HFFc6 (cell line): ENCODE measurements around the gene IL18RAP. TPM values are rescaled to one million over a fixed set of nuclear protein-coding genes. Genes with fewer than 3 reads are reported as not detected.

Experiments
- DNase-seq: peaks from one replicate; pipeline ENCODE4 v3.0.0-alpha.2; 2018
- H3K27ac Mint-ChIP-seq: 2 replicates; pipeline ENCODE4 v1.8.0; 2020; ENCODE audit warnings: mild to moderate bottlenecking, mixed read lengths
- H3K27me3 Mint-ChIP-seq: 2 replicates; pipeline ENCODE4 v1.8.0; 2021; ENCODE audit warnings: mild to moderate bottlenecking, moderate library complexity, mixed read lengths; ENCODE audit not compliant: insufficient read depth
- H3K36me3 Mint-ChIP-seq: 2 replicates; pipeline ENCODE4 v1.8.0; 2021; ENCODE audit warnings: low read depth, mixed read lengths
- H3K4me1 Mint-ChIP-seq: 2 replicates; pipeline ENCODE4 v1.8.0; 2020; ENCODE audit warnings: low read depth, mixed read lengths
- H3K4me3 Mint-ChIP-seq: 2 replicates; pipeline ENCODE4 v1.8.0; 2020; ENCODE audit warnings: mild to moderate bottlenecking, moderate library complexity, mixed read lengths
- H3K9me3 Mint-ChIP-seq: 2 replicates; pipeline ENCODE4 v1.8.0; 2020; ENCODE audit warnings: mild to moderate bottlenecking, mixed read lengths
- microRNA-seq: library from miRNA; unstranded; fragments of <30 nt; microRNA quantifications from one replicate; pipeline ENCODE4, GENCODE V29; 2019
- total RNA-seq, 6 experiments: library from RNA; stranded (reverse); fragmentation: NEBNext Ultra II Directional; extraction: Animal tissue kit (Norgen Biotek cat#: 25700); gene quantifications; 2 replicates in 1 of 6; 3 replicates in 5 of 6; pipeline ENCODE4 v1.2.3, GENCODE V29; 2021
- TF ChIP-seq, protein P1 (sequence below): fragments of 200-600 bp; sonication (generic); IDR thresholded peaks from 2 replicates; pipeline ENCODE4 v1.5.0; 2021; ENCODE audit warnings: antibody characterized with exemption, mild to moderate bottlenecking

IL18RAP gene
- total RNA-seq, 6 experiments from 2014 or later, result not detected

DNA sequence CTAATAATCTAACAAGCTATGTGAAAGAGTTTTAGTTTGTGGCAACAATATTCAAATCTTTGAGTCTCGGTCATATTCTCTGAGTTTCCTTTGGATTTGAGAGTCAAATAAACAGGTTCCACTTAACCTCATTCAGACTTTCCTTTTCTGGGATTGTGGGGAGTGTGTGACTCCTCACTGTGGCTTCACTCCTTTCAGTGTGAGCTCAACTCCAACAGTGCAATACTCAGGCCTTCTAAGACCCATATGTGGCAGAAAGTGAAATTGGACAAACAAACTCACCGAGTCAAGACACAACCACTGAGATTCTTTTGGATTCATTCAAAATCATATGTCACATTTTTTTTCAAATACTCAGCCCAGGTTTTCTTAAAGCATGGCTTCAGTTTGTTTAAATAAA is 75.5 kb downstream of the IL18RAP start:
- Mint-ChIP-seq H3K9me3 (no peaks in the 10 kb centered on the region), H3K36me3 (no peaks in the 10 kb centered on the region), H3K27ac (no peak overlapping the region), H3K27me3 (peaks cover 7% of the 10 kb centered on the region), H3K4me3 (no peak overlapping the region), H3K4me1 (no peaks in the 10 kb centered on the region)
- DNase-seq, result no peak
- TF ChIP-seq, protein P1, sequence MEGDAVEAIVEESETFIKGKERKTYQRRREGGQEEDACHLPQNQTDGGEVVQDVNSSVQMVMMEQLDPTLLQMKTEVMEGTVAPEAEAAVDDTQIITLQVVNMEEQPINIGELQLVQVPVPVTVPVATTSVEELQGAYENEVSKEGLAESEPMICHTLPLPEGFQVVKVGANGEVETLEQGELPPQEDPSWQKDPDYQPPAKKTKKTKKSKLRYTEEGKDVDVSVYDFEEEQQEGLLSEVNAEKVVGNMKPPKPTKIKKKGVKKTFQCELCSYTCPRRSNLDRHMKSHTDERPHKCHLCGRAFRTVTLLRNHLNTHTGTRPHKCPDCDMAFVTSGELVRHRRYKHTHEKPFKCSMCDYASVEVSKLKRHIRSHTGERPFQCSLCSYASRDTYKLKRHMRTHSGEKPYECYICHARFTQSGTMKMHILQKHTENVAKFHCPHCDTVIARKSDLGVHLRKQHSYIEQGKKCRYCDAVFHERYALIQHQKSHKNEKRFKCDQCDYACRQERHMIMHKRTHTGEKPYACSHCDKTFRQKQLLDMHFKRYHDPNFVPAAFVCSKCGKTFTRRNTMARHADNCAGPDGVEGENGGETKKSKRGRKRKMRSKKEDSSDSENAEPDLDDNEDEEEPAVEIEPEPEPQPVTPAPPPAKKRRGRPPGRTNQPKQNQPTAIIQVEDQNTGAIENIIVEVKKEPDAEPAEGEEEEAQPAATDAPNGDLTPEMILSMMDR, result no peak

DNA sequence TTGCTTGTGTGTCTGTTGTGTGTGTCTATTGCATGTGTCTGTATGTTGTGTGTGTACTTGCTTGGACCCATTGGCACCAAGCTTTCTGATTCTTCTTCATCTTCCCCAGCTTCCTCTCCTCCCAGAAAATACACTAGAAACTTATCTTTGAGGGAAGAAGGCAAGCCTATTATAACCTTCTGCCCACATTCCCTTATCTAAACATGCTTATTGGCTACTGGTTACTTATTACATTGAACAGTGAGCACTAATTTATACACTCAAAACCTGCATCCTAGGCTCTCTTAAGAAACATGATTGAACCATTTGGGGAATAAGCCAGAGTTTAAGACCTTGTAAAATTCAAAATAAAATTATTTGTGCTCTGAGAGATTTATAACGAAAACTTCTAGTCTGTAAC is 76.6 kb downstream of the IL18RAP start:
- Mint-ChIP-seq H3K4me3 (no peak overlapping the region), H3K27ac (no peak overlapping the region), H3K27me3 (peaks cover 8% of the 10 kb centered on the region), H3K4me1 (no peaks in the 10 kb centered on the region), H3K9me3 (no peaks in the 10 kb centered on the region), H3K36me3 (no peaks in the 10 kb centered on the region)
- TF ChIP-seq, protein P1, result no peak
- no peak for DNase-seq

Small RNA genes within 50 kb of the gene (microRNA-seq; reads per million reads assigned to microRNA genes)
- not detected for gene MIR4772

Other genes with a start within 250 kb of the IL18RAP start
- gene IL1RL2, start 236.1 kb upstream of the IL18RAP start, total RNA-seq, result not detected
- not detected for gene IL1RL1, start 111.6 kb upstream of the IL18RAP start, total RNA-seq
- not detected for gene IL18R1, start 67.4 kb upstream of the IL18RAP start, total RNA-seq
- gene SLC9A4, start 50.1 kb downstream of the IL18RAP start, total RNA-seq, result under 1 TPM in 1 of 6 experiments, not detected in 5; 0.05 TPM
- gene SLC9A2, start 196.4 kb downstream of the IL18RAP start, total RNA-seq, result not detected